Loucy (cell line): Measurements from ENCODE around the gene MYL5.

Experiments
- EZH2phosphoT487 ChIP-seq: fragments of 200-600 bp; IDR thresholded peaks from 2 replicates; pipeline ENCODE4 v1.6.1; 2018; ENCODE audit warnings: antibody characterized with exemption, mild to moderate bottlenecking, moderate library complexity, borderline replicate concordance
- TF ChIP-seq, protein P1 (sequence below): fragments of 200-600 bp; sonication (generic); conservative IDR thresholded peaks from 2 replicates; pipeline ENCODE4 v1.5.1; 2014; ENCODE audit warnings: mild to moderate bottlenecking, antibody characterized with exemption, low read length

DNA sequence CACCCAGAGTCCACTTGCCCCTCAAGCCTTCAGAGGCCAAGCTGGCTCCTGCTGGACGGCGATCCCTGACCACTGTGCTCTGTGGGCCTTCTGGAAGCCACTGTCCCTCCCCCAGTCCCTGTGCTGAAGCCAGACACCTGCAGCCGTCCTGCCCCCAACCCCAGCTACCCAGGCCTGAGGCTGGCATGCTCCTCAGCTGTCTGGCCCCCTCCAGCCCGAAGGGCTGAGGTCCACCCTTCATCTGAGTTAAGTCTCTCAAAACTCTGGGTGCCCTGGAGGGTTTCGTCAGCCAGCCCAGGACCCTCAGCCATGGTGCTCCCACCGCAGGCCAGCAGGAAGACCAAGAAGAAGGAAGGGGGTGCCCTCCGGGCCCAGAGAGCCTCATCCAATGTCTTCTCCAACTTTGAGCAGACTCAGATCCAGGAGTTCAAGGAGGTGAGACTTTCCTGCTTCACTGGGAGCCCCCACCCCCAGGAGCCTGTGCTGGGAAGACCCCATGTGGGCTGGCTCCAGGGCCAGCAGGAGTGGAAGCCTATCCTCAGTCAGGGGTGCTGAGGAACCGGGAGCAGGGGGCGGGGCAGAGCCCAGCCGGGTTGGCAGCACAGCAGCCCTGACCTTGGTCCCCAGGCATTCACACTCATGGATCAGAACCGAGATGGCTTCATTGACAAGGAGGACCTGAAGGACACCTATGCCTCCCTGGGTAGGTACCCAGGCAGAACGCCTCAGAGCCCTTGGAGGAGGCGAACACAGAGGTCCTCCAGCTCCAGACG is 4.2 kb downstream of the MYL5 start:
- TF ChIP-seq, protein P1, sequence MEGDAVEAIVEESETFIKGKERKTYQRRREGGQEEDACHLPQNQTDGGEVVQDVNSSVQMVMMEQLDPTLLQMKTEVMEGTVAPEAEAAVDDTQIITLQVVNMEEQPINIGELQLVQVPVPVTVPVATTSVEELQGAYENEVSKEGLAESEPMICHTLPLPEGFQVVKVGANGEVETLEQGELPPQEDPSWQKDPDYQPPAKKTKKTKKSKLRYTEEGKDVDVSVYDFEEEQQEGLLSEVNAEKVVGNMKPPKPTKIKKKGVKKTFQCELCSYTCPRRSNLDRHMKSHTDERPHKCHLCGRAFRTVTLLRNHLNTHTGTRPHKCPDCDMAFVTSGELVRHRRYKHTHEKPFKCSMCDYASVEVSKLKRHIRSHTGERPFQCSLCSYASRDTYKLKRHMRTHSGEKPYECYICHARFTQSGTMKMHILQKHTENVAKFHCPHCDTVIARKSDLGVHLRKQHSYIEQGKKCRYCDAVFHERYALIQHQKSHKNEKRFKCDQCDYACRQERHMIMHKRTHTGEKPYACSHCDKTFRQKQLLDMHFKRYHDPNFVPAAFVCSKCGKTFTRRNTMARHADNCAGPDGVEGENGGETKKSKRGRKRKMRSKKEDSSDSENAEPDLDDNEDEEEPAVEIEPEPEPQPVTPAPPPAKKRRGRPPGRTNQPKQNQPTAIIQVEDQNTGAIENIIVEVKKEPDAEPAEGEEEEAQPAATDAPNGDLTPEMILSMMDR, result no peak
- TF ChIP-seq EZH2phosphoT487, result no peak
